Measurements from ENCODE around the gene ZNF334. TPM values are rescaled to one million over a fixed set of nuclear protein-coding genes. Genes with fewer than 3 reads are reported as not detected.

The ZNF334 gene
- total RNA-seq, 2 experiments from 2014 or later, result not detected

DNA sequence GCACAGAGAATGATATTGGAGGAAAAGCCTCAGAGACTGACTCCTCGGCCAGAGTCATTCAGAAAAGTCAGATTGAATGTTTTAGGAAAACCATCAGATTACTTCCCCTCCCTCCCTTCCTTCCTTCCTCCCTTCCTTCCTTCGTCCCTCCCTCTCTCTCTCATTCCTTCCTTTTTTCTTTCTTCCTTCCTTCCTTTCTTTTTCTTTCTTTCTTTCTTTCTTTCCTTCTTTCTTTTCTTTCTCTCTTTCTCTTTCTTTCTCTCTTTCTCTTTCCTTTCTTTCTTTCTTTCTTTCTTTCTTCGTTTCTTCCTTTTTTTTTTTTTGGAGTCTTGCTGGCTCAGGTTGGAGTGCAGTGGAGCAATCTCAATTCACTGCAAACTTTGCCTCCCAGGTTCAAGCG is 29.7 kb upstream of the ZNF334 start:
- no TSS peak for BruUV-seq (replicated peaks)
- no peaks in the 10 kb centered on the region for H3K4me1 ChIP-seq (ENCODE audit: insufficient read depth, low read length, poor library complexity, severe bottlenecking)
- no peak overlapping the region for H3K4me2 ChIP-seq (ENCODE audit: low read length)
- no peak overlapping the region for H3K27ac ChIP-seq (ENCODE audit: low read depth, low read length, poor library complexity, severe bottlenecking)
- H3K9me3 ChIP-seq (ENCODE audit: low read length), result no peaks in the 10 kb centered on the region
- H3K79me2 ChIP-seq (ENCODE audit: insufficient read depth, low read depth, low read length), result no peaks in the 10 kb centered on the region
- H3K9me2 ChIP-seq (ENCODE audit: insufficient read depth, low read length), result no peaks in the 10 kb centered on the region
- CTCF ChIA-PET (ENCODE audit: unreplicated experiment), result no interaction called here
- H3K4me3 ChIP-seq (ENCODE audit: low read depth, low read length, poor library complexity, severe bottlenecking), result no peak overlapping the region
- TF ChIP-seq EZH2phosphoT487 (IDR thresholded peaks at IDR 0.05; ENCODE audit: borderline replicate concordance, low read depth, low read length), result no peak
- TF ChIP-seq, protein P1, sequence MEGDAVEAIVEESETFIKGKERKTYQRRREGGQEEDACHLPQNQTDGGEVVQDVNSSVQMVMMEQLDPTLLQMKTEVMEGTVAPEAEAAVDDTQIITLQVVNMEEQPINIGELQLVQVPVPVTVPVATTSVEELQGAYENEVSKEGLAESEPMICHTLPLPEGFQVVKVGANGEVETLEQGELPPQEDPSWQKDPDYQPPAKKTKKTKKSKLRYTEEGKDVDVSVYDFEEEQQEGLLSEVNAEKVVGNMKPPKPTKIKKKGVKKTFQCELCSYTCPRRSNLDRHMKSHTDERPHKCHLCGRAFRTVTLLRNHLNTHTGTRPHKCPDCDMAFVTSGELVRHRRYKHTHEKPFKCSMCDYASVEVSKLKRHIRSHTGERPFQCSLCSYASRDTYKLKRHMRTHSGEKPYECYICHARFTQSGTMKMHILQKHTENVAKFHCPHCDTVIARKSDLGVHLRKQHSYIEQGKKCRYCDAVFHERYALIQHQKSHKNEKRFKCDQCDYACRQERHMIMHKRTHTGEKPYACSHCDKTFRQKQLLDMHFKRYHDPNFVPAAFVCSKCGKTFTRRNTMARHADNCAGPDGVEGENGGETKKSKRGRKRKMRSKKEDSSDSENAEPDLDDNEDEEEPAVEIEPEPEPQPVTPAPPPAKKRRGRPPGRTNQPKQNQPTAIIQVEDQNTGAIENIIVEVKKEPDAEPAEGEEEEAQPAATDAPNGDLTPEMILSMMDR (conservative IDR thresholded peaks at IDR 0.05; ENCODE audit: low read length), result no peak
- POLR2A ChIA-PET, result interaction anchor here (0.8 kb wide), 1 partner anchor 121 kb away, joined by 4 read pairs; no protein-coding TSS in a partner anchor
- H3K36me3 ChIP-seq (ENCODE audit: insufficient read depth, low read length), result no peaks in the 10 kb centered on the region
- H2AFZ ChIP-seq (ENCODE audit: low read length), result no peak overlapping the region
- H4K20me1 ChIP-seq (ENCODE audit: insufficient read depth, low read length), result no peaks in the 10 kb centered on the region
- DNase-seq (ENCODE audit: low spot score), result no peak
- intact Hi-C loops (cut with micrococcal nuclease; ENCODE audit: unreplicated experiment), result no loop called here

DNA sequence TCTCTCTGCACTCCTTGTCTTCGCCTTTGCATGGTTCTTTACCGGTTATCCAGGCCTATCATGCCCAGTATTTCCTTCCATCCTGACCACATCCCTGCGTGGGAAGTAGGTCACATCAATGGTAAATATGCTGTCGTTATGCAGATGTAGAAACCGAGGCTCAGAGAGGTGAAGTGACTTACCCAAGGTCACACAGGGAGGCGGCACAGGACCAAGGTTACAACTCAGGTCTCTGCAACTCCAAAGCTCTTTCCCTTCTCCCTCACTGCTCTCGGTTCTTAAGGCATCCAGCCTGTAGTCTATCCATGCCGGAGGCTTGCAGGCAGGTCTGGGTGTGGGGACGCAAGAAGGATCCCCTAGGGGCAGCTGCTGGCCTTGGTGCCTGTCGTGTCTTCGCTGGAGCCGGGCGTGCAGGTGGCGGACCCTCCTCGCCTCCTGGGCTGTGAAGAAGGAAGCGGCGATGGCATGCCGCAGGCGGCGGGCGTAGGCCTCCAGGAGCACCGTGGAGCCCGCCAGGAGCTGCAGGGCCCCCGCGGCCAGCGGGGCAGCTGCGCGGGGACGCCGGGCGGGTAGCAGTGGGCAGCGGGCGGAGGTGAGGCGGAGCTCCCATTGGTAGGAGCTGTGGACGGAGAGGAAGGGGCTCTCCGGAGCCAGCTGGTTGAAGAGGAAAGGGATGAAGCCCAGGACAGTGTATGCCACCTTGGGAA is 28.0 kb upstream of the ZNF334 start:
- ChIA-PET POLR2A (interaction anchor here (0.6 kb wide), 1 partner anchor 525 kb away, joined by 3 read pairs; no protein-coding TSS in a partner anchor), CTCF (ENCODE audit: unreplicated experiment) (no interaction called here)
- intact Hi-C loops (cut with micrococcal nuclease; ENCODE audit: unreplicated experiment), result no loop called here
- no peak overlapping the region for H2AFZ ChIP-seq (ENCODE audit: low read length)
- no peak overlapping the region for H3K27ac ChIP-seq (ENCODE audit: low read depth, low read length, poor library complexity, severe bottlenecking)
- H3K36me3 ChIP-seq (ENCODE audit: insufficient read depth, low read length), result no peaks in the 10 kb centered on the region
- no peaks in the 10 kb centered on the region for H3K9me2 ChIP-seq (ENCODE audit: insufficient read depth, low read length)
- no TSS peak for BruUV-seq (replicated peaks)
- no peak overlapping the region for H3K4me3 ChIP-seq (ENCODE audit: low read depth, low read length, poor library complexity, severe bottlenecking)
- H4K20me1 ChIP-seq (ENCODE audit: insufficient read depth, low read length), result no peaks in the 10 kb centered on the region
- no peak overlapping the region for H3K4me2 ChIP-seq (ENCODE audit: low read length)
- H3K9me3 ChIP-seq (ENCODE audit: low read length), result no peaks in the 10 kb centered on the region
- TF ChIP-seq, protein P1 (conservative IDR thresholded peaks at IDR 0.05; ENCODE audit: low read length), result no peak
- no peak for TF ChIP-seq EZH2phosphoT487 (IDR thresholded peaks at IDR 0.05; ENCODE audit: borderline replicate concordance, low read depth, low read length)
- no peak for DNase-seq (ENCODE audit: low spot score)
- no peaks in the 10 kb centered on the region for H3K4me1 ChIP-seq (ENCODE audit: insufficient read depth, low read length, poor library complexity, severe bottlenecking)
- no peaks in the 10 kb centered on the region for H3K79me2 ChIP-seq (ENCODE audit: insufficient read depth, low read depth, low read length)

DNA sequence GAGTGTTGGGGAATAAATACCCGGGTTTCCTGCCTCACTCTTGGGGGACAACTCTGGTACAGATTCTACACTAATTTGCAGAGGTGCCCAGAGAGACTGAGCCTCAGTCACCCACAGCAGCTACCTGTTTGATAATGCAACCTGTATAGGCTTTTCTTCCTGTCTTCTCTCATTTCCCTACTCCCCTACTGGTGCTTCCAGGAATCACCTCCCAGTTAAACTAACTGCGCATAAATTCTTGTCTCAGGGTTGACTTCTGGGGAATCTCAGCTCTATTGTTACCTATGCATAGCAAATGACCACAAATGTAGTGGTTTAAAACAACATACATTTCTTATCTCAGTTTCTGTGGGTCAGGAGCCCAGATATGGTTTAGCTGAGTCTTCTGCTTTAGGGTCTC is 25.8 kb upstream of the ZNF334 start:
- no peaks in the 10 kb centered on the region for H3K4me1 ChIP-seq (ENCODE audit: insufficient read depth, low read length, poor library complexity, severe bottlenecking)
- no peaks in the 10 kb centered on the region for H3K9me3 ChIP-seq (ENCODE audit: low read length)
- H2AFZ ChIP-seq (ENCODE audit: low read length), result no peak overlapping the region
- no peak overlapping the region for H3K4me3 ChIP-seq (ENCODE audit: low read depth, low read length, poor library complexity, severe bottlenecking)
- TF ChIP-seq, protein P1 (conservative IDR thresholded peaks at IDR 0.05; ENCODE audit: low read length), result no peak
- TF ChIP-seq EZH2phosphoT487 (IDR thresholded peaks at IDR 0.05; ENCODE audit: borderline replicate concordance, low read depth, low read length), result no peak
- no peaks in the 10 kb centered on the region for H3K79me2 ChIP-seq (ENCODE audit: insufficient read depth, low read depth, low read length)
- no peak overlapping the region for H3K27ac ChIP-seq (ENCODE audit: low read depth, low read length, poor library complexity, severe bottlenecking)
- H3K9me2 ChIP-seq (ENCODE audit: insufficient read depth, low read length), result no peaks in the 10 kb centered on the region
- H4K20me1 ChIP-seq (ENCODE audit: insufficient read depth, low read length), result no peaks in the 10 kb centered on the region
- intact Hi-C loops (cut with micrococcal nuclease; ENCODE audit: unreplicated experiment), result no loop called here
- H3K4me2 ChIP-seq (ENCODE audit: low read length), result no peak overlapping the region
- no peak for DNase-seq (ENCODE audit: low spot score)
- ChIA-PET CTCF (ENCODE audit: unreplicated experiment) (no interaction called here), POLR2A (interaction anchor here (0.6 kb wide), 1 partner anchor 1045 kb away, joined by 4 read pairs; no protein-coding TSS in a partner anchor)
- H3K36me3 ChIP-seq (ENCODE audit: insufficient read depth, low read length), result no peaks in the 10 kb centered on the region
- BruUV-seq (replicated peaks), result no TSS peak

All from OCI-LY7 (cell line).